Kidney epithelial cell (primary cell): ENCODE data around the gene MAPK1IP1L. TPM values are rescaled to one million over a fixed set of nuclear protein-coding genes. Genes with fewer than 3 reads are reported as not detected.
A peak's percentile ranks its signal among the peaks of the same experiment; 100 is the strongest.

ENCODE experiments used
- DNase-seq: peaks from one replicate; pipeline ENCODE4 v3.0.0-alpha.2; 2010; ENCODE audit warnings: low read depth
- H3K27me3 ChIP-seq: 2 replicates; pipeline ENCODE4 v1.6.0; 2011; ENCODE audit warnings: low read length; ENCODE audit not compliant: control insufficient read depth, insufficient read depth
- H3K36me3 ChIP-seq: 2 replicates; pipeline ENCODE4 v1.5.1; 2011; ENCODE audit warnings: low read length; ENCODE audit not compliant: control insufficient read depth, insufficient read depth
- H3K4me3 ChIP-seq: 2 replicates; pipeline ENCODE4 v1.5.1; 2011; ENCODE audit warnings: low read depth, mild to moderate bottlenecking, control low read depth, low read length
- CTCF ChIP-seq: IDR thresholded peaks from 2 replicates; pipeline ENCODE4 v1.5.1; 2011; ENCODE audit warnings: mild to moderate bottlenecking, moderate library complexity, low read length, control low read depth, inconsistent platforms; ENCODE audit not compliant: insufficient read depth, poor library complexity, severe bottlenecking
- total RNA-seq: library from RNA; depleted of rRNA; stranded (reverse); fragments of >200 nt; gene quantifications from 2 replicates; pipeline ENCODE4 v1.2.3, GENCODE V29; 2015

Gene MAPK1IP1L
- total RNA-seq, 1 donor from 2014 or later, result 114 TPM

DNA sequence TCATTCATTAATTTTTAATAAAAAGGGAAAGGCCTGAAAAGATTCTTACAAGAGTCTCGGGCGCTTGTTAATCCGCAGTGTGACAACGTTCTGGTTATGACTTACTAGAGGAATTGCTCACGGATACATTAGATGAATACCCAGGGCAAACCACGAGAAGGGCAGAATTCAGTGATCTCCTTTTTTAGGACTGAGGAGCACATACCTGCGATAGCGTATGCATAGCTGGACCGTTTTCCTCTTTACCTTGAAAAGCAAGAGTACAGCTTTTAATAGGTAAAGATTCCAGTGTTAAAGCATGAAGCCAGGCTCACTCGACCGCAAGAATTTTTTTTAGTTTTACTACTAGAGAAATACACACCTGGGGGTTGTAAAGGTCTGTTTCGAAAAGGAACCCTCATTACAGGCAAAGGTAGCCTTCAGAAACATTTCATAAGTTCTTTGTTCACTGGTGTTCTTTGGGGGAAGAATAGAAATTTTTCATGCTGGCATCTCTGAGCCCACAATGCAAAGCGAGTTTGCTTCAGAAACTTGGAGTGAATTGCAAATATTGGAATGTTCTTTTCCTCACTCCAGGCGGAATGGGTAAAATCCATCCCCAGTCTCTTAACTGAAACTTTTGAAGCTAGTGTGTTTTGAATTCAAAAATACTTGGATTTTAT, 953 bp downstream of the MAPK1IP1L start:
- H3K27me3 ChIP-seq, result no peaks in the 10 kb centered on the region
- TF ChIP-seq CTCF, result no peak
- H3K36me3 ChIP-seq, result no peaks in the 10 kb centered on the region
- H3K4me3 ChIP-seq, result peak overlapping the region; percentile 100
- no peak for DNase-seq

- Histone ChIP-seq H3K27me3 (no peaks in the 10 kb centered on the region), H3K36me3 (peaks cover 1% of the 10 kb centered on the region), H3K4me3 (peak overlapping the region; percentile 100)
- no peak for TF ChIP-seq CTCF
- no peak for DNase-seq
These were observed 1.6 kb downstream of the MAPK1IP1L start for GRCh38 chr14:55053018-55053417.

- Histone ChIP-seq H3K4me3 (no peak overlapping the region), H3K36me3 (peaks cover 2% of the 10 kb centered on the region)
- no peak for TF ChIP-seq CTCF
These were observed 2.1 kb downstream of the MAPK1IP1L start for GRCh38 chr14:55053500-55053899.

GRCh38 chr14:55054098-55054497, 2.7 kb downstream of the MAPK1IP1L start:
- no peak overlapping the region for H3K4me3 ChIP-seq
- no peak for TF ChIP-seq CTCF
- no peaks in the 10 kb centered on the region for H3K27me3 ChIP-seq
- no peak for DNase-seq
- peaks cover 2% of the 10 kb centered on the region for H3K36me3 ChIP-seq

More at GRCh38 chr14:55053500-55053899, 2.1 kb downstream of the MAPK1IP1L start:
- H3K27me3 ChIP-seq, result no peaks in the 10 kb centered on the region
- DNase-seq, result no peak

GRCh38 chr14:55057919-55058318, 6.5 kb downstream of the MAPK1IP1L start:
- no peaks in the 10 kb centered on the region for H3K27me3 ChIP-seq
- H3K4me3 ChIP-seq, result no peak overlapping the region
- peaks cover 4% of the 10 kb centered on the region for H3K36me3 ChIP-seq
- TF ChIP-seq CTCF, result no peak
- no peak for DNase-seq

DNA sequence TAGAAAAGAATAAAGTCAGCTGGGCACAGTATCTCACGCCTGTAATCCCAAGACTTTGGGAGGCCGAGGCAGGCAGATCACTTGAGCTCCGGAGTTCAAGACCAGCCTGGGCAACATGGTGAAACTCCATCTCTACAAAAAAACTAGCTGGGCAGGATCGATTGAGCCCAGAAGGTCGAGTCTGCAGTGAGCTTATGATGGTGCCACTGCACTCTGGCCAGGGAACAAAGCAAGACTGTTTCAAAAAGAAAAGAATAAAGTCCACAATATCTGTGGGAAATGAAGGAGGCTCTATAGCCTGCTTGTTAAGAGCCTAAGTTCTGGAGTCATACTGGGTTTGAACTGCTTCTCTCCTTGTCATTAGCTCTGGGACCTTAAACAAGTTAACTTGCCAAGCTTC, 7.9 kb downstream of the MAPK1IP1L start:
- Histone ChIP-seq H3K27me3 (no peaks in the 10 kb centered on the region), H3K36me3 (peaks cover 4% of the 10 kb centered on the region), H3K4me3 (no peak overlapping the region)
- DNase-seq, result no peak
- no peak for TF ChIP-seq CTCF
